ENCODE data around the gene ERVH48-1. TPM values are rescaled to one million over a fixed set of nuclear protein-coding genes. Genes with fewer than 3 reads are reported as not detected.
"Not testable (repeated sequence)": the region's sequence is repeated elsewhere in the genome, so short reads cannot be mapped to it uniquely, and the experiment has no call there.

Gene ERVH48-1
- total RNA-seq, 1 experiment from 2014 or later: not detected

GRCh38 chr21:42971897-42972275, 46.5 kb upstream of the ERVH48-1 start:
- intact Hi-C loops (cut with micrococcal nuclease): no loop called here
- Mint-ChIP-seq H3K27me3 (ENCODE audit: insufficient read depth, unreplicated experiment) (no peaks in the 10 kb centered on the region), H3K4me1 (ENCODE audit: insufficient read depth, unreplicated experiment) (peaks cover 7% of the 10 kb centered on the region), H3K36me3 (ENCODE audit: insufficient read depth, unreplicated experiment) (peaks cover 5% of the 10 kb centered on the region), H3K4me3 (ENCODE audit: unreplicated experiment) (no peak overlapping the region), H3K9me3 (ENCODE audit: unreplicated experiment) (no peaks in the 10 kb centered on the region), H3K27ac (ENCODE audit: low read depth, unreplicated experiment) (no peak overlapping the region)
- POLR2A ChIA-PET: interaction anchor here (1.0 kb wide), 1 partner anchor 79 kb away, joined by 3 read pairs; the partner anchor contains the start of gene NDUFV3
- BruUV-seq (replicated peaks): no TSS peak
- TF ChIP-seq, protein P1, sequence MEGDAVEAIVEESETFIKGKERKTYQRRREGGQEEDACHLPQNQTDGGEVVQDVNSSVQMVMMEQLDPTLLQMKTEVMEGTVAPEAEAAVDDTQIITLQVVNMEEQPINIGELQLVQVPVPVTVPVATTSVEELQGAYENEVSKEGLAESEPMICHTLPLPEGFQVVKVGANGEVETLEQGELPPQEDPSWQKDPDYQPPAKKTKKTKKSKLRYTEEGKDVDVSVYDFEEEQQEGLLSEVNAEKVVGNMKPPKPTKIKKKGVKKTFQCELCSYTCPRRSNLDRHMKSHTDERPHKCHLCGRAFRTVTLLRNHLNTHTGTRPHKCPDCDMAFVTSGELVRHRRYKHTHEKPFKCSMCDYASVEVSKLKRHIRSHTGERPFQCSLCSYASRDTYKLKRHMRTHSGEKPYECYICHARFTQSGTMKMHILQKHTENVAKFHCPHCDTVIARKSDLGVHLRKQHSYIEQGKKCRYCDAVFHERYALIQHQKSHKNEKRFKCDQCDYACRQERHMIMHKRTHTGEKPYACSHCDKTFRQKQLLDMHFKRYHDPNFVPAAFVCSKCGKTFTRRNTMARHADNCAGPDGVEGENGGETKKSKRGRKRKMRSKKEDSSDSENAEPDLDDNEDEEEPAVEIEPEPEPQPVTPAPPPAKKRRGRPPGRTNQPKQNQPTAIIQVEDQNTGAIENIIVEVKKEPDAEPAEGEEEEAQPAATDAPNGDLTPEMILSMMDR (IDR thresholded peaks at IDR 0.05; ENCODE audit: unreplicated experiment): no peak
- CTCF ChIA-PET: no interaction called here
- DNase-seq (ENCODE audit: unreplicated experiment): no peak

GRCh38 chr21:42970946-42971653, 45.7 kb upstream of the ERVH48-1 start:
- BruUV-seq (replicated peaks): no TSS peak
- CTCF ChIA-PET: no interaction called here
- intact Hi-C loops (cut with micrococcal nuclease): no loop called here
- H3K9me3 Mint-ChIP-seq (ENCODE audit: unreplicated experiment): no peaks in the 10 kb centered on the region
- POLR2A ChIA-PET: interaction anchor here (0.8 to 1.0 kb wide), 2 partner anchors 9 to 78 kb away, joined by 3 read pairs; partner anchors contain the start of gene NDUFV3
- TF ChIP-seq, protein P1 (IDR thresholded peaks at IDR 0.05; ENCODE audit: unreplicated experiment): no peak
- H3K27ac Mint-ChIP-seq (ENCODE audit: low read depth, unreplicated experiment): no peak overlapping the region
- no peaks in the 10 kb centered on the region for H3K27me3 Mint-ChIP-seq (ENCODE audit: insufficient read depth, unreplicated experiment)
- no peaks in the 10 kb centered on the region for H3K36me3 Mint-ChIP-seq (ENCODE audit: insufficient read depth, unreplicated experiment)
- DNase-seq (ENCODE audit: unreplicated experiment): no peak
- no peak overlapping the region for H3K4me3 Mint-ChIP-seq (ENCODE audit: unreplicated experiment)
- H3K4me1 Mint-ChIP-seq (ENCODE audit: insufficient read depth, unreplicated experiment): no peaks in the 10 kb centered on the region

DNA sequence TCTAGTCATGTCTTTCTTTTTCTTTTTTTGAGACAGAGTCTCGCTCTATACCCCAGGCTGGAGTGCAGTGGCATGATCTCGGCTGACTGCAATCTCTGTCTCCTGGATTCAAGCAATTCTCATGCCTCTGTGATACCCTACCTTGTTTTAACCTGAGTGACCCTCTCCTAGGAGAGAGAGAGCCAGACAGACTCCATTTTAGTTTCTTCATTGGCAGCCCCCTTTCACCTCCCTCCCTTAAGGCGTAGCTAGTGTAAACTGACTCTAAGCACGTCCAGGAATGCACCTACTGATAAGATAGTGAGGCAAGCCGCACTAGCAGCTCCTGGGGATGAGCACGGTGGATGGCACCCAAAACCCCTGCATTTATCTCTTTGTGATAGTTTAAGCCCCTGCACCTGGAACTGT, 43.8 kb upstream of the ERVH48-1 start:
- Mint-ChIP-seq H3K27ac (ENCODE audit: low read depth, unreplicated experiment) (no peak overlapping the region), H3K4me1 (ENCODE audit: insufficient read depth, unreplicated experiment) (no peaks in the 10 kb centered on the region), H3K27me3 (ENCODE audit: insufficient read depth, unreplicated experiment) (no peaks in the 10 kb centered on the region), H3K9me3 (ENCODE audit: unreplicated experiment) (no peaks in the 10 kb centered on the region), H3K36me3 (ENCODE audit: insufficient read depth, unreplicated experiment) (no peaks in the 10 kb centered on the region), H3K4me3 (ENCODE audit: unreplicated experiment) (no peak overlapping the region)
- ChIA-PET POLR2A (interaction anchor here (1.2 kb wide), 1 partner anchor 29 kb away, joined by 4 read pairs; no protein-coding TSS in a partner anchor), CTCF (no interaction called here)
- BruUV-seq (replicated peaks): no TSS peak
- TF ChIP-seq, protein P1 (IDR thresholded peaks at IDR 0.05; ENCODE audit: unreplicated experiment): no peak
- DNase-seq (ENCODE audit: unreplicated experiment): no peak
- intact Hi-C loops (cut with micrococcal nuclease): no loop called here

DNA sequence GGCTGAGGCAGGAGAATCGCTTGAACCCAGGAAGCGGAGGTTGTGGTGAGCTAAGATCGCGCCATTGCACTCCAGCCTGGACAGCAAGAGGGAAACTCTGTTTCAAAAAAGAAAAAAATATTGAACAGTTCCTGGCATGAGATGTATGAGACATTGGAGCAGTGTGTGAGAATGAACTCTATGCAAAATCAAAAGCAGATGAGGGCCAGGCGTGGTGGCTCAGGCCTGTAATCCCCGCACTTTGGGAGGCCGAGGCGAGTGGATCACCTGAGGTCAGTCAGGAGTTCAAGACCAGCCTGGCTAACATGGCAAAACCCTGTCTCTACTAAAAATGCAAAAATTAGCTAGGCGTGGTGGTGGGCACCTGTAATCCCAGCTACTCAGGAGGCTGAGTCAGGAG, 42.2 kb upstream of the ERVH48-1 start:
- H3K27ac Mint-ChIP-seq (ENCODE audit: low read depth, unreplicated experiment); CTCF ChIA-PET; H3K4me1 Mint-ChIP-seq (ENCODE audit: insufficient read depth, unreplicated experiment); intact Hi-C loops (cut with micrococcal nuclease); H3K9me3 Mint-ChIP-seq (ENCODE audit: unreplicated experiment); H3K36me3 Mint-ChIP-seq (ENCODE audit: insufficient read depth, unreplicated experiment); POLR2A ChIA-PET; DNase-seq (ENCODE audit: unreplicated experiment); H3K4me3 Mint-ChIP-seq (ENCODE audit: unreplicated experiment); H3K27me3 Mint-ChIP-seq (ENCODE audit: insufficient read depth, unreplicated experiment); BruUV-seq (replicated peaks): not testable (repeated sequence)
